Body of pancreas (tissue), 4 donors: Measurements from ENCODE around the gene CX3CR1.

Source experiments
- POLR2A ChIP-seq, 3 donors: fragments of 450-650 bp; IDR thresholded peaks; one replicate each; pipeline ENCODE4 v1.6.1; 2016; ENCODE audit warnings: antibody characterized with exemption in 3 of 3, mild to moderate bottlenecking in 2 of 3
- TF ChIP-seq, protein P1 (sequence below), 7 experiments: fragments of 450-650 bp in 4 of 7; fragments of 200-600 bp in 3 of 7; sonication (generic) in 3 of 7; IDR thresholded peaks; one replicate each; pipeline ENCODE4 v1.5.1; 2016 to 2019; ENCODE audit warnings: antibody characterized with exemption in 7 of 7

DNA sequence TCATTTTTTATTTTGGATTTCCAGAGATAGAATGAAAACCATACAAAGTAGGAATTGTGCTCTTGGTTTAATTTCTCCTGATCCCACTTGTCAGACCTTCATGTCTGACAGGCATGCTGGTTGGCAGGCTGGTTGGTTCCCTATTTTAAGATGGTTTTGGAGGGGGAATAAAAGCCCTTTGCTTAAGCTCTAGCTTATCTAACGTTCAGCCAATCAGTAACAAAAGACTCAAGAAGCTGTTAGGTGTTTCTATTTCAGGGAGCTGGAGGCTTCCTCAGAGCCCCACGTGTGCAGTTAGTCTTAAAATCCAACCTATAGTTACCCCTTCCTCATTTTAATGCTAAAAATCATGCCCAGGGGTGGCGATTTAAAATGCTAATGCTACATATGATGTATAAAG, 47.0 kb downstream of the CX3CR1 start:
- TF ChIP-seq, protein P1, sequence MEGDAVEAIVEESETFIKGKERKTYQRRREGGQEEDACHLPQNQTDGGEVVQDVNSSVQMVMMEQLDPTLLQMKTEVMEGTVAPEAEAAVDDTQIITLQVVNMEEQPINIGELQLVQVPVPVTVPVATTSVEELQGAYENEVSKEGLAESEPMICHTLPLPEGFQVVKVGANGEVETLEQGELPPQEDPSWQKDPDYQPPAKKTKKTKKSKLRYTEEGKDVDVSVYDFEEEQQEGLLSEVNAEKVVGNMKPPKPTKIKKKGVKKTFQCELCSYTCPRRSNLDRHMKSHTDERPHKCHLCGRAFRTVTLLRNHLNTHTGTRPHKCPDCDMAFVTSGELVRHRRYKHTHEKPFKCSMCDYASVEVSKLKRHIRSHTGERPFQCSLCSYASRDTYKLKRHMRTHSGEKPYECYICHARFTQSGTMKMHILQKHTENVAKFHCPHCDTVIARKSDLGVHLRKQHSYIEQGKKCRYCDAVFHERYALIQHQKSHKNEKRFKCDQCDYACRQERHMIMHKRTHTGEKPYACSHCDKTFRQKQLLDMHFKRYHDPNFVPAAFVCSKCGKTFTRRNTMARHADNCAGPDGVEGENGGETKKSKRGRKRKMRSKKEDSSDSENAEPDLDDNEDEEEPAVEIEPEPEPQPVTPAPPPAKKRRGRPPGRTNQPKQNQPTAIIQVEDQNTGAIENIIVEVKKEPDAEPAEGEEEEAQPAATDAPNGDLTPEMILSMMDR (IDR thresholded peaks at IDR 0.05) = no peak
- no peak for TF ChIP-seq POLR2A (IDR thresholded peaks at IDR 0.05)
